ENCODE measurements around the gene FRMD4B.

FRMD4B gene

GRCh38 chr3:69162308-69162980, 223.4 kb downstream of the FRMD4B start:
- no peak for DNase-seq

GRCh38 chr3:69161587-69162307, 224.1 kb downstream of the FRMD4B start:
- no peak for DNase-seq

GRCh38 chr3:69160525-69160924, 225.4 kb downstream of the FRMD4B start:
- no peak for DNase-seq

DNA sequence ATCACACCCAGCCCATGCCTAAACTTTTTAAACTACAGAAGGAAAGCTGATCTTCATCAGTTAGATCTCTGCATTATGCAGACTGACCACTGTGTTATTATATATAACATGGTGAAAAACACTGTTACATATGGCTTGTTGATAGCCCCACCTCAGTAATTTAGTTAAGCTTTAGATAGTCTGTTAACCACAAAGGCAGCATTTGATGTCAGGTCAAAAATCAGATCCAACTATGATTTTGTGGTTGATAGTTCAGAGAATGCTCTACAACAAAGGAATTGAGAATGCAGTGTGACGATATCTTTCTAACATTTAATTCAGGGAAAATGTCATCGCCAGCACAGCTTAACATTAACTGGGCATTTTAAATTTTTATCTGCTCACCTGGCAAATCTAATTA, 225.8 kb downstream of the FRMD4B start:
- no peak for DNase-seq

DNA sequence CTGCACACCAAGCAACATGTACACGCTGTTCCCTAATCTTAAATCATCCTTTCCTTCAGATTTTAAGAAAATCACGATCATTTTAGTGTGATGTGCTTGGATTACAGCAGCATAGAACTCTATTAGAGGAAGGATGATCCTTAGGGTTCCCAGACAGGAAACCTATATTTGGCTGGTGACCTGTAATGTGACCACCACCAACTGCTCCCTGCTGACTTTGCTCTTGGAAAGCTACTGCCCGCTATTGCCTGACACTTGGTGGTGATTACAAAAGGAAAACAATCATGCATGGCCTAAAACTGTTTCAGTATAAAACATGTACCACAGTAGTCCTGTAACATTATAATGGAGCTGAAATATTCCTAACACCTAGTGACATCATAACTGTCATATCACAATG, 236.3 kb downstream of the FRMD4B start:
- DNase-seq, result no peak

DNA sequence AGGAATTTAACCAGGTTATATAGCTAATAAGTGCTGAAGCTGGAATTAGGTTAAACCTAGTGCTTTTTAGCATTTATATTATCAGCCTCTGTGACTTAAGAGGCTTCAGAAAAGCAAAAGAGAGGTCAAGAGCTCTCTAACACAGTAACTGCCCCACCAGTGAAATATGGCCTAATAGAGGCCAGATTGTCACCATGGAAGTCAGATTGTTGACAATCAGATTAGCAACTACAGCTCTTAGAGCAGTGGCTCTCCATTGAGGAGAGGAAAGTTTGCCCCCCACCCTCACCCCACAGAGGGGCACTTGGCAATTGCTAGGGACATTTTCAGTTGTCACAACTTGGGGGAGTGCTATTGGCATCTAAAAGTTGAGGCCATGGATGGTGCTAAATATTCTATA, 240.2 kb downstream of the FRMD4B start:
- no peak for DNase-seq

- DNase-seq, result no peak
Observed at GRCh38 chr3:69144631-69145245, 241.2 kb downstream of the FRMD4B start.

DNA sequence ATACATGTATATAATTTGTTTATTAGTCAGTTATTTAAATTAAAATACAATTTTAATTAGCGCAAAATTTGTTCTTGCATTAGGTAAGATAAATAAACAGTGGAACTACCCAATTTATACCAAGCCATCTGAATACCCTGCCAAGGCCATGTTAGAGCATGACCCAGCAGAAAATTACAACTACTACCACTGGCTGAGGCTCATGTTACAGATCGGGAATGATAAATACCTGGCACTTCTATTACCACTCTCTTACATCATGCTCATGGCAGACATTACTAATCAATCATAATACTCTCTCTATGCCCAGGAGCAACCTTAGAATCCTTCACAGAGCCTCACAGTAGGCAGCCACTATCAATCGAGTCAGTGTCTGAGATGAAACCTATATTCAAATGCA, 242.3 kb downstream of the FRMD4B start:
- no peak for DNase-seq

DNA sequence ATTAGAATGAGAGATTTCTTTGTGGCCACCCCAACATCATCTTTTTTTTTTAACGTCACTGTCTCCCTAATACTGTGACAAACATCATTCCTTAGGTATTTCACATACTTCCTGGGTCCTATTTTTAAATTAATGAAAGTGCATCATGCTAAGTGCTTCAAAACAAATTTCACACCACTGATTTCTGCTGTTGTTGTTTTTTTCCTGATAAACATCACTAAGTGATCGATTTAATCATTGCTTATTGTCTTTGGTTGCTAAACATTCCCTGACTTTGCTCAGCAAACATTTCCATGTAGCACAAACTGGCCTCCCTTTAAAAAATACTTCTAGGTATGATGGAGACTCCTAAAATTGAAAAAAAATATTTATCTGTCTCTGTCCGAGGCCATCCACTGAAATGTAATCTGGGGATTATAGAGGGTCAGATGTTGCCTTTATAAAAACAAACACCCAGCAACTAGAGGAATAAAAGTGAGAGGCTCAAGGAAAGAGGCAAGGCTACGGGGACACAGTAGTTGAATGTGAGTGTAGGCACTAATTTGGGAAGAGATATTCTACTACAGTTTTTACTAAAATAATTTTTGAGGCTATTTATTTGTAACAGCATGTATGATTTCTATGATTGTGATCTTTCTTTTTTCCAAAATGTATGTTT, 243.0 kb downstream of the FRMD4B start:
- no peak for DNase-seq

DNA sequence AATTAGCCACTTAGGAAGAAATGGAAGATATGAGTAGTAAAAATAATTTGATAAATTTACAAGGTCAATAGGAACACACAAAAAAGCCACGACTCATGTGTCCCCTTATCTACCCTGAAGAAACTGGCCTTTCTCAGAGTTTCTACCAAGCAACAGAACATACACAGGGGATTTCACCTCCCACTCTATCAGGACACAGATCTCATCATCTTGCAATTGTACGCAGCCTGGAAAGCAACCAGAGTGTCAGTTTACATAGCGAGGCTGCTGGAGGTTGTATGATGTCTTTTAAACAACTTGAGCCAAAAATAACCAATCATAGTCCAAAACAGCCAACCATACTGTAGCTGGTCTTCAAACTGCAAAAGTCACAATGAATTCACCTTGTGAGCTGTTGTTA, 243.8 kb downstream of the FRMD4B start:
- DNase-seq, result no peak

GRCh38 chr3:69141313-69141712, 244.6 kb downstream of the FRMD4B start:
- DNase-seq, result no peak

DNA sequence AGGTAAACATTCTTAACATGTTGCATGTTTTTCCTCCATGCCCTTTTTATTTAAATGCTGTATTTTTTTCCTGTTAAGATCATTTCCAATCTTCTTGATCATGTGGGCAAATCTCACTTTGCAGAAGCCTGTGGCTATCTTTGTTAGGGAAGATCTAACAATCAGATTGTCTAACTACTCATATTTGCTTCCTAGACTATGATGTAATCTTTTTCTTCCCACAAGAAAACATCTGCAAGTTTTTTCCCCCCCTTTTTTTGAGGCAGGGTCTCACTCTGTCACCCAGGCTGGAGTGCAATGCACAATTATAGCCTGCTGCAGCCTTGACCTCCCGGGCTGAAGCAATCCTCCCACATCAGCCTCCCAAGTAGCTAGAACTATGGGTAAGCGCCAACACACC, 248.5 kb downstream of the FRMD4B start:
- no peak for DNase-seq

GRCh38 chr3:69137005-69137404, 248.9 kb downstream of the FRMD4B start:
- no peak for DNase-seq

DNA sequence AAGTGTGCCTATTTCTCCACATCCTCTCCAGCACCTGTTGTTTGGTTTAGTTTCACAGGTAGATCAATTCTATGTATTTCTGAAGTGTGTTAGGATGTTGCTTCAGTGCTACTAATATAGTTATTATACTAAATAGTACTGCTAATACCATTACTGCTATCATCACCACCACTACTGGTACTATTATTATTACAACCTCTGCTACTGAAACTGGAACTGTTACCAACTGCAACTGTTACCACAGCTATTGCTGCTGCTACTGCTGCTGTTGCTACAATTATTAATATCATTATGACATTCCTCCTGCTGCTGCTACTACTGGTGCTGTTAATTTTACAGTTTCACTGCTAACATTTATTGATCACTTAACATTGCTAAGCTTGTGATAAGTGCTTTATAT, 255.2 kb downstream of the FRMD4B start:
- DNase-seq, result no peak

- no peak for DNase-seq
Observed at GRCh38 chr3:69129531-69129930, 256.4 kb downstream of the FRMD4B start.

DNA sequence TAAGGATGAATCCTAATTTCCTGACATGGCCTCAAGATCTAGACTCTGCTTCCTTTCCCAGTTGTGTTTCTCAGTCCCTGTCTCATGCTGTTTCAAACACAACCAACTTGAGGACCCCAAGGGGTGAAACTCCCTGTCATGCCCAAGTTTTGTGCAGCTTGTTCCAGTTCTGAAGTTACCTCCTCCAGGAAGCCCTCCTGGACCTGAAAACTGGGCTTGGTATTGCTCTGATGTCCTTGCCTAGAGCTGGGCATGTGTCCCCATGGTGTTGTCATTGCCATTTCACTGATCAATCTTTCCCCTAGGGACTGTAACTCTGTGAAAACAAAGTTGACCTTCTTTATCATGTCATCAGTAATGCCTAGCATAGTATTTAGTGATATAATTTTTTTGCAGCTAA, 257.4 kb downstream of the FRMD4B start:
- no peak for DNase-seq

DNA sequence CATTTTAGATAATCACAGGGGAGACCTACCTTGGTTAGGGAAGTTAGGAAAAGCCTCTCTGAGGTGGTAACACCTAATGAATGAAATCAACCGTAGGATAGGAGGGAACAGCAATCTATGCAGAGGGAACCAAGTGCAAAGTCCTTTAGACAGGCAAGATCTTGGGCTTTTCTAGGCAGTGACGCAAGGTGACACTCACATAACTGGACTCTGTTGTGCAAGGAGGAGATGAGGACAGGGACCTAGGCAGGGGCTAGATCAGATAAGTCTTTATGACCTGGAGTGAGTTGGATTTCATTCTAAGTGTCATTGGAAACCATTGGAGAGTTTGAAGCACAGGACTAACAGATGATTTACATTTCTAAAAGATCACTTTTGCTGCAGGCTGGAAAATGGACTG, 258.9 kb downstream of the FRMD4B start:
- no peak for DNase-seq

DNA sequence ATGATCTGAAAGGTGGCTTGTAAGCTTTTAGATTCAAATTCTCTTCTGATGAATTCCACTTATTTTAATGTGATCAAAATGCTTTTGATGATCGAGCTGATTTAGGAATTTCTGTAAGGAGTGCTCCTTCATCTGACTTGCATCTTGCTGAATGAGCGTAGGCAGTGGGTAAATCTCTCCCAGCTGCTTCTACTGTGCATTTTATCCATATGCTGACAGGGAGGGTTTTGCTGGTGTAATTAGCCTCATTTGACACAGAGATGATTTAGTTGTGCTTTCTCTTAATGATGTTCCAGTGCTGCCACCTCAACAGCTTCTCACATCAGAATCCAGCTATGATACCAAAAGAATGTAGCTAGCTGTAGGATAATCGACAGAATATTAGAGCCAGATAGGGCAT, 259.7 kb downstream of the FRMD4B start:
- no peak for DNase-seq

- DNase-seq, result no peak
Observed at GRCh38 chr3:69122403-69122802, 263.5 kb downstream of the FRMD4B start, which contains the start of gene LMOD3. TSS of gene LMOD3 (minus strand) at chr3:69122595. CDS start at chr3:69122386, 209 bp downstream.

- DNase-seq, result no peak
Observed at GRCh38 chr3:69121950-69122349, 263.9 kb downstream of the FRMD4B start.

GRCh38 chr3:69121513-69121912, 264.4 kb downstream of the FRMD4B start:
- DNase-seq, result no peak

- DNase-seq, result peak; percentile 59
Observed at GRCh38 chr3:69120879-69121464, 264.9 kb downstream of the FRMD4B start.

Measured in activated effector memory CD4-positive, alpha-beta T cell treated with Interleukin-2 at 50 U/mL for 16 hours (primary cell).